ENCODE results near the gene PDE4D.

PDE4D gene

DNA sequence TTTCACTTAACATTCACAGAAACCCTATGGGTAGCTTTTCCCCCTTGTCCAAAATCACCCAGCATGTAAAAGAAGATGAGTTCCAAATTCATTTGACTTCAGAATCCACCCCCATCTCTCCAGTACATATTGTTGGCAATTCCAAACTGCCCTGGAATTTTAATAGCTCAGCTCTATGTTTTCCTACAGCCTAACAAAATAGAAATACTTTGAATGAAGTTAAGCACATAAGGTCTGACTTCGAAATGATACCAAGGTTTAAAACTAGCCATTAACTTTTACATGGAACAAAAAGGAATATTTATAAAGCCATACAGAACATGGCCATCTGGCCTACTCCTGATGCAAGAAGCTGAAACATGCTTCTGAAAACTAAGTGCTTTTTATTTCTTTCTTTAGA lies 634.3 kb downstream of the PDE4D start:
- Histone ChIP-seq H3K36me3 (ENCODE audit: control insufficient read depth, insufficient read depth, low read length) (no peaks in the 10 kb centered on the region), H3K27ac (ENCODE audit: insufficient read depth, low read depth, low read length, poor library complexity, severe bottlenecking) (no peak overlapping the region)
- WGBS, 2 experiments, result 100% methylated on average over 1 of the region's 1 CpG; no CpG with 5 or more reads in 1 of the 2 experiments

DNA sequence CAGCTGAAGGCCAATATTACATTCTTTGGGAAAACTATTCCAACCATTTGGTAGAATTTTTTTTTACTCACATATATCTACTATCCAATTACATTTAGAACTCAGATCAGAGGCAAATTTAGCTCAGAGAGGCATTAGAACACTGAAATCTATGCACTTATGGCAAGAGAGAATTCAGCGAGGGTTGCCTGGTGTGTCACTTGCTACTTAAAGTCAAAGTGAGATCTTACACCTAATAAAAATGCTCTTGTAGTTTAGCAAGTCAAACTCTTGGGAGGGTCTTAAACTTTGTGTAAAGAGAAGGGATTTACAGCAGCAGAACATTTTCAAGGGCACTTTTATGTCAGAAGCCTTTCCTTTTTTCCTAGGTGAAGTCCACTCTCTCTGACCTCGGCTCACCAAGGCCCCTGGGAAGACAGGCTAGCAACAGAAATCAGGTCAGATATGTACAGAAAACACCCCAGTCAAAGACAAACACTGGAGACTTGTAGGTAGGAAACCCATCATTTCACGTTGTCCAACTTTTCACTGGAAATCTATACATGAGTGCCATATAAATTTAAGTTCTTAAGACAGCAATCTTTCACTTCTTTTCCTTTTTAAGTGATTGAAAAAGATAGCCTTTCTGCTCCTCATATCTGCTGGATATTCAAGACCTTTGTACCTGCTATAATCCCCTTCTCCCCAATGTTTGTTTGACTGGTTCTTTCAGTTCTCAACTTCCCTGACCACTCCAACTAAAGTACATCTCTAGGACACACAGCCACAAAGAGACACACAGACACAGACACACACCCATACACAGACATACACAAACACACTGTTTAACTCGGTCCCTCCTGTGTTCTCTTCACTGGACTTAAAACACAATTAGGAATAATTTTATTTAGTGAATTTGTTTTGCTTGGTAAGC lies 635.8 kb downstream of the PDE4D start:
- no peaks in the 10 kb centered on the region for H3K9me3 ChIP-seq (ENCODE audit: control insufficient read depth, low read length)
- H3K27ac ChIP-seq (ENCODE audit: insufficient read depth, low read depth, low read length, poor library complexity, severe bottlenecking), result no peak overlapping the region
- H3K27me3 ChIP-seq (ENCODE audit: control insufficient read depth, insufficient read depth, low read length, poor library complexity, severe bottlenecking), result no peaks in the 10 kb centered on the region
- H3K36me3 ChIP-seq (ENCODE audit: control insufficient read depth, insufficient read depth, low read length), result no peaks in the 10 kb centered on the region
- no peak overlapping the region for H3K4me3 ChIP-seq (ENCODE audit: insufficient read depth, low read depth, low read length)
- no peaks in the 10 kb centered on the region for H3K4me1 ChIP-seq (ENCODE audit: control insufficient read depth, insufficient read depth, low read length)
- WGBS, 2 experiments, result 86 to 90% methylated on average over 3 of the region's 4 CpGs

More for the DNA sequence above, 634.3 kb downstream of the PDE4D start:
- no peaks in the 10 kb centered on the region for H3K4me1 ChIP-seq (ENCODE audit: control insufficient read depth, insufficient read depth, low read length)
- no peak overlapping the region for H3K4me3 ChIP-seq (ENCODE audit: insufficient read depth, low read depth, low read length)
- no peaks in the 10 kb centered on the region for H3K27me3 ChIP-seq (ENCODE audit: control insufficient read depth, insufficient read depth, low read length, poor library complexity, severe bottlenecking)
- no peaks in the 10 kb centered on the region for H3K9me3 ChIP-seq (ENCODE audit: control insufficient read depth, low read length)

DNA sequence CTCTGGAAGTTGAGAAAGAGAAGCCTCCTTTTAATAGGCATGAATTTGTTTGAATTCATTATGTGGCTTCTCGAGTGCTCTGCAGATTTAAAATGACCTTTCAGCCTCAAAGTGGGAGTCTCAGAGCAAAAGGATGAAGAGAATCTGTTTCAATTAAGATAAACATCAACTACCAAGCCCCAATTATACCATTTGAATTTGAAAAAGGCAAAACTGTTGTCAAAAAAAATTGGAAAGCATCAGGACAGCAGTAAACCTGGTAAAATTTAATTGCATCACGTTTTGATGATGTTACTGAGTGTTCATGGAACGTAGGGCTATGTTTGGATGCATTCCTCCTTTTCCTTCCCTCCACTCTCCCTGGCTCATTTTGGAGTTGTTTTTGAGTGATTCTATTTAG lies 637.2 kb downstream of the PDE4D start:
- WGBS, 2 experiments, result 82 to 92% methylated on average over 2 to 3 of the region's 3 CpGs
- H3K9me3 ChIP-seq (ENCODE audit: control insufficient read depth, low read length), result no peaks in the 10 kb centered on the region
- no peaks in the 10 kb centered on the region for H3K27me3 ChIP-seq (ENCODE audit: control insufficient read depth, insufficient read depth, low read length, poor library complexity, severe bottlenecking)
- no peak overlapping the region for H3K4me3 ChIP-seq (ENCODE audit: insufficient read depth, low read depth, low read length)
- no peaks in the 10 kb centered on the region for H3K4me1 ChIP-seq (ENCODE audit: control insufficient read depth, insufficient read depth, low read length)
- no peaks in the 10 kb centered on the region for H3K36me3 ChIP-seq (ENCODE audit: control insufficient read depth, insufficient read depth, low read length)
- no peak overlapping the region for H3K27ac ChIP-seq (ENCODE audit: insufficient read depth, low read depth, low read length, poor library complexity, severe bottlenecking)

DNA sequence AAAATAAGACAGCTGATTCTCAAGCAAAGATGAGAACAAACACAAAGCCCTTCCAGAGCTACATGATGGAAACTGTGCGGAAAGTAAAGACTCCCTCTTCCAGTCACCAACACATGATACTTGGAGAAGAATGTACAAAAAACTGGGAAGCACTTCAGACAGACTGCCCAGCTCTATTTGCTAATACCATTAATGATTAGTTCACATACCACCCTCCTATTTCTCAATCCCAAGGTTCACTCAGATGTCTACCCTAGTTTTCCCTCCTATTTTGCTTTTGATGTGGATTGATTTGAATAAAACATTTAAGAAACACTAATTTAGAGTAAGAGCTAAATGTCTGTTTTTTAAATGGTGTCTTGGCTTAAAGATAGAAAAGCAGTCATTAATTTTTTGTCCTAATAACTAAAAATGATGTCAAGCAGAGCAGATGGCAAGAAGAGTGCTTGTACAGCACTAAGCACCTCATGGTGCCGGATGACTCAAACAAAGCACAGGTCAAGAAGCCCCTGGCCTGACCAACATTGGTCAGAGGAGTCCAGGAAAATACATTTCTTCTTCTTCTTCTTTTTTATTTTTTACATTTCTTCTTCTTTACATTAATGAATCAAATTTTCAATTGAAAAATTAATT lies 639.4 kb downstream of the PDE4D start:
- WGBS, 2 experiments, result 94 to 100% methylated on average over 2 of the region's 2 CpGs
- H3K4me1 ChIP-seq (ENCODE audit: control insufficient read depth, insufficient read depth, low read length), result no peaks in the 10 kb centered on the region
- no peak overlapping the region for H3K27ac ChIP-seq (ENCODE audit: insufficient read depth, low read depth, low read length, poor library complexity, severe bottlenecking)
- H3K9me3 ChIP-seq (ENCODE audit: control insufficient read depth, low read length), result no peaks in the 10 kb centered on the region
- H3K27me3 ChIP-seq (ENCODE audit: control insufficient read depth, insufficient read depth, low read length, poor library complexity, severe bottlenecking), result no peaks in the 10 kb centered on the region
- H3K36me3 ChIP-seq (ENCODE audit: control insufficient read depth, insufficient read depth, low read length), result no peaks in the 10 kb centered on the region
- H3K4me3 ChIP-seq (ENCODE audit: insufficient read depth, low read depth, low read length), result no peak overlapping the region

DNA sequence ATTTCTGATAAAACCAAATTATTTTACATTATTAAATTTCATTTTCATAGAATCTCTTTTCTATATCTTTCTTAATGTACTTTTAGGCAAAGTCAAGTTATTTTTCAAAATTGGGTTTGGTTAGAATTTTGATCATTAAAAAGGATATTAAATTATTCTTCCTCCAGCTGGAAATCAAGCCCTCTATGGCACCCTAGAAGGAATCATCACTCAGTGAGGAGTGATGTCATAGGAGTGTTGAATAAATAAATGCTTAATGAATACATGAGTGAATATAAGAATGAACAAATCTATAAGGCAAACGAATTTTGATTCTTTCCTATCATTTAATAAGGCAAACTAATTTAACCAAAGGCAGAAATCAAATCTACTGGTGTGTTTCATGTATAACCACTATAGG lies 639.9 kb downstream of the PDE4D start:
- Histone ChIP-seq H3K9me3 (ENCODE audit: control insufficient read depth, low read length) (no peaks in the 10 kb centered on the region), H3K27me3 (ENCODE audit: control insufficient read depth, insufficient read depth, low read length, poor library complexity, severe bottlenecking) (no peaks in the 10 kb centered on the region), H3K4me1 (ENCODE audit: control insufficient read depth, insufficient read depth, low read length) (no peaks in the 10 kb centered on the region), H3K4me3 (ENCODE audit: insufficient read depth, low read depth, low read length) (no peak overlapping the region), H3K27ac (ENCODE audit: insufficient read depth, low read depth, low read length, poor library complexity, severe bottlenecking) (no peak overlapping the region), H3K36me3 (ENCODE audit: control insufficient read depth, insufficient read depth, low read length) (no peaks in the 10 kb centered on the region)
- no CpG with 5 or more reads among the region's 1 CpG for WGBS, 2 experiments

DNA sequence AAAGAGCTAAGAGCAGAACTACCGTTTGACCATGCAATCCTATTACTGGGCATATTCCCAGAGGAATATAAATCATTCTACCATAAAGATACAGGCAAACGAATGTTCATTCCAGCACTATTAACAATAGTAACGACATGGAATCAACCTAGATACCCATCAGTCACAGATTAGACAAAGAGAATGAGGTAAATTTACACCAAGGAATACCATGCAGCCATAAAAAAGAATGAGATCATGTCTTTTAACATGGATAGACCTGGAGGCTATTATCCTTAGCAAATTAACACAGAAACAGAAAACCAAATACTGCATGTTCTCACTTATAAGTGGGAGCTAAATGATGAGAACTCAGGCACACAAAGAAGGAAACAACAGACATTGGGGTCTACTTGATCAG lies 641.9 kb downstream of the PDE4D start:
- H3K4me3 ChIP-seq (ENCODE audit: insufficient read depth, low read depth, low read length), result no peak overlapping the region
- no peaks in the 10 kb centered on the region for H3K9me3 ChIP-seq (ENCODE audit: control insufficient read depth, low read length)
- no peak overlapping the region for H3K27ac ChIP-seq (ENCODE audit: insufficient read depth, low read depth, low read length, poor library complexity, severe bottlenecking)
- H3K4me1 ChIP-seq (ENCODE audit: control insufficient read depth, insufficient read depth, low read length), result no peaks in the 10 kb centered on the region
- WGBS, 2 experiments, result 87 to 88% methylated on average over 3 of the region's 3 CpGs
- no peaks in the 10 kb centered on the region for H3K27me3 ChIP-seq (ENCODE audit: control insufficient read depth, insufficient read depth, low read length, poor library complexity, severe bottlenecking)
- H3K36me3 ChIP-seq (ENCODE audit: control insufficient read depth, insufficient read depth, low read length), result no peaks in the 10 kb centered on the region

DNA sequence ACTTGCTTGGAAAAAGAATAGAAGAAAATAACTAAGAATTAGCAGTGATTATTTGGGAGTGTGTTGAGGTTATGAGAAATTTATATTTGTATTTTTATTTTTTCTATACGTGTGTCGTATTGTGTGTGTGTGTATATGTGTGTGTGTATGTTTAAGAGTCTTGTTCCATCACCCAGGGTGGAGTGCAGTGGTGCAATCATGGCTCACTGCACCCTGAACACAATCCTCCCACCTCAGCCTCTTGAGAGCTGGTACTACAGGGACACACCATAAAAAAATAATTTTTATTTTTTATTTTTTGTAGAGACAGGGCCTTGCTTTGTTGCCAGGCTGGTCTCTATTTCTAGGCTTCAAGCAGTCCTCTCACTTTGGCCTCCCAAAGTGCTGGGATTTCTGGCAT lies 643.8 kb downstream of the PDE4D start:
- Histone ChIP-seq H3K27me3 (ENCODE audit: control insufficient read depth, insufficient read depth, low read length, poor library complexity, severe bottlenecking) (no peaks in the 10 kb centered on the region), H3K36me3 (ENCODE audit: control insufficient read depth, insufficient read depth, low read length) (no peaks in the 10 kb centered on the region), H3K4me1 (ENCODE audit: control insufficient read depth, insufficient read depth, low read length) (no peaks in the 10 kb centered on the region), H3K4me3 (ENCODE audit: insufficient read depth, low read depth, low read length) (no peak overlapping the region), H3K27ac (ENCODE audit: insufficient read depth, low read depth, low read length, poor library complexity, severe bottlenecking) (no peak overlapping the region), H3K9me3 (ENCODE audit: control insufficient read depth, low read length) (no peaks in the 10 kb centered on the region)
- 94 to 100% methylated on average over 2 of the region's 2 CpGs for WGBS, 2 experiments

DNA sequence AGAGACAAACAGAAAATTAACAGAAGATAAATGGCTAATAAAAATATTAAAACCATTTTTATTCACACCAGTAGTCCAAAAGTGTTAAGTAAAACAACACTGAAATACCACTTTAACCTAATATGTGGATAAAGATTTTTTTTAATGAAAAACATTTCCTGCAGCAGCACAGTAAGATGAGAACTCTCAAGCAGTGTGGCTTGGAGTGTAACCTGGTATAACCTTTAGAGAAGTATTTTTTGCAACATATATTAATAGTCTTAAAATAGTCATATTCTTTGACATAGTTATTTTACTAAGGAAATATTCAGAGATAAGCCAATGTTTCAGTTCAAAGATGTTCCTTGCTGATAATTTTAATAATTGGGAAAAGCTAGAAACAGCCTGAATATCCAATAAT lies 644.4 kb downstream of the PDE4D start:
- H3K36me3 ChIP-seq (ENCODE audit: control insufficient read depth, insufficient read depth, low read length), result no peaks in the 10 kb centered on the region
- H3K4me3 ChIP-seq (ENCODE audit: insufficient read depth, low read depth, low read length), result no peak overlapping the region
- H3K27ac ChIP-seq (ENCODE audit: insufficient read depth, low read depth, low read length, poor library complexity, severe bottlenecking), result no peak overlapping the region

DNA sequence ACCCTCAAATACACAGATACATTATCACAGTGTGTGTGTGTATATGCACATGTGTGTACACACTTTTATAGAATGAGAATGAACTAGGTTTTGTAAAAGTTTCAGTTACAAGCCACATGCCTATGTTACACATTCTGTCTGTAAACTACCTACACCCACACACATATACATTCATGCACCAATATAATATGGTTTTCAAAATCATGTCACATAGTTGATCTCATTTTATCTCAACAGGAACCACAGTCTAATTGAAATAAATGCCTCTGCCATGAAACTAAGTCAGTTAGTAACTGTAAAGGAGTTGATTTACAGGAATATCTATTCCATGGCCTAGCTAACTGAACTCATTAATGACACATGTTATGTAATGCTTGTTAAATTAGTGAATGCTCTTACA lies 646.6 kb downstream of the PDE4D start:
- Histone ChIP-seq H3K4me1 (ENCODE audit: control insufficient read depth, insufficient read depth, low read length) (no peaks in the 10 kb centered on the region), H3K27me3 (ENCODE audit: control insufficient read depth, insufficient read depth, low read length, poor library complexity, severe bottlenecking) (no peaks in the 10 kb centered on the region), H3K4me3 (ENCODE audit: insufficient read depth, low read depth, low read length) (no peak overlapping the region), H3K27ac (ENCODE audit: insufficient read depth, low read depth, low read length, poor library complexity, severe bottlenecking) (no peak overlapping the region), H3K36me3 (ENCODE audit: control insufficient read depth, insufficient read depth, low read length) (no peaks in the 10 kb centered on the region), H3K9me3 (ENCODE audit: control insufficient read depth, low read length) (no peaks in the 10 kb centered on the region)

More for the DNA sequence above, 644.4 kb downstream of the PDE4D start:
- no peaks in the 10 kb centered on the region for H3K9me3 ChIP-seq (ENCODE audit: control insufficient read depth, low read length)
- no peaks in the 10 kb centered on the region for H3K4me1 ChIP-seq (ENCODE audit: control insufficient read depth, insufficient read depth, low read length)
- no peaks in the 10 kb centered on the region for H3K27me3 ChIP-seq (ENCODE audit: control insufficient read depth, insufficient read depth, low read length, poor library complexity, severe bottlenecking)

DNA sequence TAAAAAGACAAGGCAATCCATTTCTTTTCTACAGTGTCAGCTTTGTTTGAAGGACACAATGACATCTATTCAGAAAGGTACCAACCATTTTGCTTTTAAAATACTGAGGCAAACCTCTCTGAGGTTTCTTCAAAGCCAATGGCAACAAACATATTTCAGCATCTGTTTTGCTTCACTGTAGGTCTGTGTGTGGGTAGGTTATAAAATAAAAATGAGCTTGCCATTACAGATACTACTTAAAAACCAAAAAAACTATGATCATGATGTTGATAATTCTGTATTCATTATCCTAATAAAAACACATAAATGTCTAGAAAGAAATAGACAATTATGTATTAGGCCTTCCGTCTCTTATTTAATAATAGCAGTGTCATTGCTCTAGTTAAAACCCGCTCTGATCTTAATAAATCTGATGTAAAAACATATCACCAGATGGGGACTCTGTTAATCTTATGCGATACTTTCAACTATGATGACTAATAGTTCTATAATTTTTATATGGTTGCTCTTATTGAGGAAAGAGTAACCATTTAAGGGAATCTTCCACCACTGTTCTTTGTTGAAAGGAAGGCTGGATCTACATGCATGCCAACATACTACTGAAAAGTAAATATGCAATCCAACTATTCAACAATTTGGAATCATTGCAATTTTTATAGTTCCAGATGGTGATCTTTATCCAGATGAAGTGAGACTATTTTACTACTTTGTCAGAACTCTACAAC lies 647.2 kb downstream of the PDE4D start:
- no peak overlapping the region for H3K4me3 ChIP-seq (ENCODE audit: insufficient read depth, low read depth, low read length)
- H3K27me3 ChIP-seq (ENCODE audit: control insufficient read depth, insufficient read depth, low read length, poor library complexity, severe bottlenecking), result no peaks in the 10 kb centered on the region
- no peak overlapping the region for H3K27ac ChIP-seq (ENCODE audit: insufficient read depth, low read depth, low read length, poor library complexity, severe bottlenecking)
- H3K9me3 ChIP-seq (ENCODE audit: control insufficient read depth, low read length), result no peaks in the 10 kb centered on the region
- no peaks in the 10 kb centered on the region for H3K36me3 ChIP-seq (ENCODE audit: control insufficient read depth, insufficient read depth, low read length)
- WGBS, 2 experiments, result 90% methylated on average over 2 of the region's 3 CpGs; no CpG with 5 or more reads in 1 of the 2 experiments
- no peaks in the 10 kb centered on the region for H3K4me1 ChIP-seq (ENCODE audit: control insufficient read depth, insufficient read depth, low read length)
